Type B pancreatic cell (in vitro differentiated cells): Measurements from ENCODE around the gene ARHGEF28. TPM values are rescaled to one million over a fixed set of nuclear protein-coding genes. Genes with fewer than 3 reads are reported as not detected.

ENCODE experiments used
- DNase-seq: peaks from one replicate; pipeline ENCODE4 v3.0.0; 2021; ENCODE audit warnings: mixed read lengths; ENCODE audit not compliant: unreplicated experiment; ENCODE audit errors: extremely low spot score
- H3K27ac Mint-ChIP-seq: 2 replicates; pipeline ENCODE4 v1.8.0; 2021; ENCODE audit warnings: mild to moderate bottlenecking, mixed read lengths
- H3K27me3 Mint-ChIP-seq: 2 replicates; pipeline ENCODE4 v1.8.0; 2021; ENCODE audit warnings: mixed read lengths
- H3K36me3 Mint-ChIP-seq: 2 replicates; pipeline ENCODE4 v1.8.0; 2021; ENCODE audit warnings: mixed read lengths
- H3K4me1 Mint-ChIP-seq: one replicate; pipeline ENCODE4 v1.8.0; 2021; ENCODE audit warnings: mixed read lengths; ENCODE audit not compliant: unreplicated experiment
- H3K4me3 Mint-ChIP-seq: 2 replicates; pipeline ENCODE4 v1.8.0; 2021; ENCODE audit warnings: mild to moderate bottlenecking, mixed read lengths
- H3K9me3 Mint-ChIP-seq: 2 replicates; pipeline ENCODE4 v1.8.0; 2021; ENCODE audit warnings: mixed read lengths
- CTCF ChIP-seq: fragments of 200-600 bp; sonication (generic); conservative IDR thresholded peaks from 2 replicates; pipeline ENCODE4 v1.5.0; 2021; ENCODE audit warnings: antibody characterized with exemption, mild to moderate bottlenecking
- total RNA-seq: library from RNA; stranded (reverse); gene quantifications from 2 replicates; pipeline ENCODE4 v1.2.1, GENCODE V29; 2021; ENCODE audit warnings: low replicate concordance

ARHGEF28 gene
- total RNA-seq, 1 donor from 2014 or later = 24.9 TPM

- H3K4me3 Mint-ChIP-seq = peak overlapping the region; percentile 28
- DNase-seq = no peak
- H3K27ac Mint-ChIP-seq = peak overlapping the region; percentile 95
- H3K27me3 Mint-ChIP-seq = no peaks in the 10 kb centered on the region
- TF ChIP-seq CTCF = no peak
- H3K9me3 Mint-ChIP-seq = peaks cover 5% of the 10 kb centered on the region
- peaks cover 6% of the 10 kb centered on the region for H3K36me3 Mint-ChIP-seq
- H3K4me1 Mint-ChIP-seq = peaks cover 15% of the 10 kb centered on the region
Measured at GRCh38 chr5:73654819-73655318, 28.9 kb downstream of the ARHGEF28 start.

- Mint-ChIP-seq H3K36me3 (peaks cover 6% of the 10 kb centered on the region), H3K4me3 (no peak overlapping the region), H3K4me1 (peaks cover 15% of the 10 kb centered on the region), H3K27me3 (no peaks in the 10 kb centered on the region), H3K27ac (peak overlapping the region; percentile 95), H3K9me3 (peaks cover 3% of the 10 kb centered on the region)
- DNase-seq = no peak
- no peak for TF ChIP-seq CTCF
Measured at GRCh38 chr5:73655521-73656160, 29.6 kb downstream of the ARHGEF28 start.

- H3K27me3 Mint-ChIP-seq = no peaks in the 10 kb centered on the region
- DNase-seq = no peak
- peak overlapping the region; percentile 63 for H3K27ac Mint-ChIP-seq
- H3K4me1 Mint-ChIP-seq = peaks cover 9% of the 10 kb centered on the region
- H3K4me3 Mint-ChIP-seq = no peak overlapping the region
- H3K36me3 Mint-ChIP-seq = peaks cover 6% of the 10 kb centered on the region
- TF ChIP-seq CTCF = no peak
- H3K9me3 Mint-ChIP-seq = no peaks in the 10 kb centered on the region
Measured at GRCh38 chr5:73661753-73662152, 35.8 kb downstream of the ARHGEF28 start.

- Mint-ChIP-seq H3K27me3 (no peaks in the 10 kb centered on the region), H3K4me3 (no peak overlapping the region), H3K36me3 (peaks cover 6% of the 10 kb centered on the region), H3K27ac (peak overlapping the region; percentile 22), H3K4me1 (peaks cover 9% of the 10 kb centered on the region), H3K9me3 (no peaks in the 10 kb centered on the region)
- TF ChIP-seq CTCF = no peak
- no peak for DNase-seq
Measured at GRCh38 chr5:73663161-73663859, 37.3 kb downstream of the ARHGEF28 start.

- Mint-ChIP-seq H3K27me3 (no peaks in the 10 kb centered on the region), H3K4me1 (peaks cover 9% of the 10 kb centered on the region), H3K9me3 (no peaks in the 10 kb centered on the region), H3K27ac (peak overlapping the region; percentile 22), H3K4me3 (peak overlapping the region; percentile 23), H3K36me3 (peaks cover 6% of the 10 kb centered on the region)
- DNase-seq = no peak
- TF ChIP-seq CTCF = no peak
Measured at GRCh38 chr5:73663860-73664240, 37.9 kb downstream of the ARHGEF28 start.
